ENCODE data around the gene RNF182.
"Not testable (repeated sequence)": the region's sequence is repeated elsewhere in the genome, so short reads cannot be mapped to it uniquely, and the experiment has no call there.

The RNF182 gene

GRCh38 chr6:13924949-13925881 lies at the start of gene RNF182:
Gene RNF182, plus strand, starts transcription at chr6:13924952. Its CDS starts 52,168 bp downstream, at chr6:13977120.
- H3K4me3 ChIP-seq (ENCODE audit: low read depth, low read length), result peak within 1 kb of the TSS; percentile 63
- DNase-seq (ENCODE audit: low read depth), result no peak

DNA sequence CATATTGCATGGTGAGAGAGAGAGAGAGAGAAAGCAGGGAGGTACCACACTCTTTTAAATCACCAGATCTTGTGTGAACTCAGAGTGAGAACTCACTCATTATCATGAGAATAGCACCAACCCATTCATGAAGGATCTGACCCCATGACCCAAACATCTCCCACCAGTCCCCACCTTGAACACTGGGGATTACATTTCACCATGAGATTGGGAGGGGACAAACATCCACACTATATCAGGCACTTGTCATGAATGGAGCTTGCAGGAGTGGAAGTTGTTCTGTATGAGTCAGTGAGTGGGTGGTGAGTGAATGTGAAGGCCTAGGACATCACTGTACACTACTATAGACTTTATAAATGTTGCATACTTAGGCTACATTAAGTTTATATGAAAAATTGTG lies 47.7 kb upstream of the RNF182 start:
- DNase-seq (ENCODE audit: low read depth), result peak; percentile 12
- no peak overlapping the region for H3K4me3 ChIP-seq (ENCODE audit: low read depth, low read length)

- not testable (repeated sequence) for H3K4me3 ChIP-seq (ENCODE audit: low read depth, low read length)
- DNase-seq (ENCODE audit: low read depth), result peak; percentile 14
Observed at GRCh38 chr6:13880061-13880663, 44.6 kb upstream of the RNF182 start.

- DNase-seq (ENCODE audit: low read depth), result no peak
Observed at GRCh38 chr6:13881621-13882165, 43.1 kb upstream of the RNF182 start.

GRCh38 chr6:13883966-13884365 lies 40.8 kb upstream of the RNF182 start:
- H3K4me3 ChIP-seq (ENCODE audit: low read depth, low read length), result no peak overlapping the region
- no peak for DNase-seq (ENCODE audit: low read depth)

More at GRCh38 chr6:13881621-13882165, 43.1 kb upstream of the RNF182 start:
- no peak overlapping the region for H3K4me3 ChIP-seq (ENCODE audit: low read depth, low read length)

DNA sequence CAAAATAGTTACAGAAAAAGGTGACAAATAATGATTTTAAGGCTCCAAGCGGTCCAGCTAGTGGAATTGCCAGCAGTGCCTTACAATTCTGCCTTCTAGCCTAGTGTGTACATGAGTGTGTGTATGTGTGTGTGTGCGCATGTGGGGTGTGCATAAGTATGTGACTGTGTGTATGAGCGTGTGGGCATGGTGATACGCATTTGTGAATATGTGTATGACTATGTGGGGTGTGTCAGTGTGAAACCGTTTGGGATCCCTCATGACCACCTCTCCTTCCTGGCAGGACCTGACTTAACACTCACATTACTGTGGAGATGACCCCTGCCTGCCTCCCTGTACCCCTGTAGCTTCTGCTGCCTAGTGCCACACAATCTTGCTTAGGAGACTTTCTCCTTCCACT lies 40.4 kb upstream of the RNF182 start:
- H3K4me3 ChIP-seq (ENCODE audit: low read depth, low read length), result no peak overlapping the region
- no peak for DNase-seq (ENCODE audit: low read depth)

GRCh38 chr6:13885601-13886000 lies 39.2 kb upstream of the RNF182 start:
- no peak overlapping the region for H3K4me3 ChIP-seq (ENCODE audit: low read depth, low read length)
- DNase-seq (ENCODE audit: low read depth), result no peak

GRCh38 chr6:13886949-13887348 lies 37.8 kb upstream of the RNF182 start:
- H3K4me3 ChIP-seq (ENCODE audit: low read depth, low read length), result no peak overlapping the region
- DNase-seq (ENCODE audit: low read depth), result no peak

- DNase-seq (ENCODE audit: low read depth), result no peak
- H3K4me3 ChIP-seq (ENCODE audit: low read depth, low read length), result no peak overlapping the region
Observed at GRCh38 chr6:13892017-13892645, 32.6 kb upstream of the RNF182 start.

GRCh38 chr6:13902922-13903321 lies 21.8 kb upstream of the RNF182 start:
- no peak overlapping the region for H3K4me3 ChIP-seq (ENCODE audit: low read depth, low read length)
- no peak for DNase-seq (ENCODE audit: low read depth)

GRCh38 chr6:13903364-13903763 lies 21.4 kb upstream of the RNF182 start:
- no peak for DNase-seq (ENCODE audit: low read depth)
- H3K4me3 ChIP-seq (ENCODE audit: low read depth, low read length), result no peak overlapping the region

- no peak overlapping the region for H3K4me3 ChIP-seq (ENCODE audit: low read depth, low read length)
- no peak for DNase-seq (ENCODE audit: low read depth)
Observed at GRCh38 chr6:13907001-13907350, 17.8 kb upstream of the RNF182 start.

DNA sequence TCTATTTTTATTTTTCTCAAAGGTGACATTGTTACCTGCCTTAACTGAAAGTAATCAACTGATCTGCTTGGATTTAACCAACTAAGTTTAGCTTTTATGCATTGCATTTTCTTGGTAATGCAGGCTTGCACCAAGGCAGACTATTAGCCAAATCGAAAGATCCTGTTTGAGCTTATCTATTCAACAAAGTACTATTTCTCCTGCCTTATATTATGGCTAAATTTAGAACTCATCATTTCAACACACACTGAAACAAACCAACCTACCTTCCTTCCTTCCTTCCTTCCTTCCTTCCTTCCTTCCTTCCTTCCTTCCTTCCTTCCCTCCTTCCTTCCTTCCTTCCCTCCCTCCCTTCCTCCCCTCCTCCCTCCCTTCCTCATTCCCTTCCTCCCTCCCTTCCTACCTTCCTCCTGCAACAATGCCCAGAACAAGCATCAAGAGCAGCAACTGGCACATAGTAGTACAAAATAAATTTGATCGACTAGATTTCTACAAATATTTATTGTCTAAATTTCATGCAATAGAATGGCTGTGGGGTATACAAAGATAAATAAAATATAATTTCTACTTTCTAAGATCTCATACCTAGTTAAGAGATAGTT lies 17.0 kb upstream of the RNF182 start:
- no peak overlapping the region for H3K4me3 ChIP-seq (ENCODE audit: low read depth, low read length)
- no peak for DNase-seq (ENCODE audit: low read depth)

DNA sequence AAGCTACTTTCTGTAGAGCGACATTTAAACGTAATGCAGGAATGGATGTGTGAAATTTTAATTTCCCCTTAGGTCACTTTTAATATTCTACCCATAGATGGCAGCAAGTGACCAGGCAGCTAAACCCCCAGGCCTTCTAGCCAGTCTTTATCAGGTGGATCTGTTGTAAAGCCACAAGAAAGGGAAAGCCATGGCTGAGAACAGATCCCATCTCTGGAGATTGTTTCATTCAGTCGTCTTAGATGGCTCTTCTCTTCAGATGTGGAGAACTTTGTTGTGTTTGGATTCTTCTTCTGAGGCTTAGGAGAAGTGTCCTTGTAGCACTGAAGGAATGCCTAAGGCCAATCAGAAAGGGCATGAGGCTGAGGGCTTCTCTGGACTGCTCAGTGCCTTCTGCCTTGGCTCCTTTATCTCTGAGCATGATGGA lies 15.8 kb upstream of the RNF182 start:
- H3K4me3 ChIP-seq (ENCODE audit: low read depth, low read length), result no peak overlapping the region
- no peak for DNase-seq (ENCODE audit: low read depth)

- no peak overlapping the region for H3K4me3 ChIP-seq (ENCODE audit: low read depth, low read length)
- no peak for DNase-seq (ENCODE audit: low read depth)
Observed at GRCh38 chr6:13910443-13910842, 14.3 kb upstream of the RNF182 start.

- DNase-seq (ENCODE audit: low read depth), result no peak
- no peak overlapping the region for H3K4me3 ChIP-seq (ENCODE audit: low read depth, low read length)
Observed at GRCh38 chr6:13911337-13911736, 13.4 kb upstream of the RNF182 start.

DNA sequence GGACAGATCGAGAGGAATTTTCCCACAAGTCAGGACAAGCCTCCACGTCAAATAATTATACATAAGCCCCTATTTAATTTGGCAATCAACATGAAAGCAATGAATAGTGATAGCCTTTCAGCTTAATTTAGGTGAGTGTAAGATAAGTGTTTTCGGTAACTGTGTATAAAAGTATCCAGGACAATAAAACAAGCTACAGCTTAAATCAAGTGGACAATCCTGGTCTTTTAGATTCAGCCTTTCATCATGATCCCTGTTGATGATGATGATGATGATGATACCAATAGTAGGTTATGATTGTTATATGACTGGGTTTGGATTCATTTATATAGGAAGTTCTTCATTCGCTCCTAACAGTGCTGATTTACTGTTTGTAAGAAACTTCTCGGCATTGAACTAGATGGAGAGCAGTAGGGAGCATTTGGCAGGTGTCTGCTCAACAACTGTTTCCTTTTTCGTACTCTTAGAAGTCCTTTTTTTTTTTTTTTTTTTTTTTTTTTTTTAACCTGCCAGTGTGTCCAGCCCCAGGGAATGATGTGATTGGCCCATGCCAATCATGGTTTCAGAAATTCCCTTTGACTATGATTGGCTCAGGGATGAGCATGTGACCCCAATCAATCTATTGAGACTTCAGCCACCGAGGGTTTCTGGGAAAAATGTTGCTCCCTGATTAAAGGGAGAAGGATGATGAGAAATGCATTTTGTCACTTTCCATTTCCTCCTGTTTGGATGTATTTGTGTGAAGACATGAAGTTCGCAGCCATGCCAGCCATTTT lies 11.3 kb upstream of the RNF182 start:
- no peak for DNase-seq (ENCODE audit: low read depth)
- H3K4me3 ChIP-seq (ENCODE audit: low read depth, low read length), result no peak overlapping the region

DNA sequence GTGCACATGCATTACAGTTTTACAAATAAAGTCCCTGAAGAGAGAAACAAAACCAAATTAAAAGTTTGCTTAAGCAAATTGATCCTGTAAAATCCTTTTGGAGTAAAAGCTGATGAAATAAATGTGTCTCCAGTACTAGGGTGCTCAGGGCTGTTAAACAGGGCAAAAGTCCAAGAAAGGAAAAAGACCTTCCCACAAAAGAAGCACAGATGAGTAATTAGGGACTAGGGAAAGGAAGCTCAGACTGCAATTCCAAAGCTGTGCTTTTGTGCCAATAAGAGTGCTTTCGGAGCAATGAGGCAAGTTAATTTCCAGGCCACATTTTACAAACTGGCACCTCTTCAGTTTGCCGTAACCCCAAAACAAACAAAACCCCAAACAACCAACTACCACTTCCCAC lies 10.4 kb upstream of the RNF182 start:
- DNase-seq (ENCODE audit: low read depth), result no peak
- no peak overlapping the region for H3K4me3 ChIP-seq (ENCODE audit: low read depth, low read length)

- H3K4me3 ChIP-seq (ENCODE audit: low read depth, low read length), result no peak overlapping the region
- no peak for DNase-seq (ENCODE audit: low read depth)
Observed at GRCh38 chr6:13915561-13916229, 9.1 kb upstream of the RNF182 start.
